PC-3 (cell line): Measurements from ENCODE around the gene PTPRN2. TPM values are rescaled to one million over a fixed set of nuclear protein-coding genes. Genes with fewer than 3 reads are reported as not detected.

ENCODE experiments used
- ATAC-seq: fragments of 200-7000 bp; cut with Tn5 transposase; 2 replicates; pipeline ENCODE4 v1.9.1; 2020; ENCODE audit warnings: mild to moderate bottlenecking, moderate library complexity
- BruUV-seq: library from RNA; stranded (reverse); fragments of 400-500 nt; replicated peaks from 2 replicates; lab custom pipeline; 2021; lab: Mats Ljungman, UMichigan
- CTCF ChIA-PET: fragments of 300-600 bp; sonication (Branson Sonifier 250); formaldehyde crosslinking; loops from one replicate; lab custom pipeline; 2022; ENCODE audit warnings: antibody characterized with exemption; lab: Charles Lee
- POLR2A ChIA-PET: fragments of 300-600 bp; sonication (Branson Sonifier 250); formaldehyde crosslinking; loops from one replicate; lab custom pipeline; 2022; ENCODE audit warnings: antibody characterized with exemption; ENCODE audit not compliant: unreplicated experiment; lab: Charles Lee
- DNase-seq: peaks from one replicate; pipeline ENCODE4 v3.0.0-alpha.2; 2015
- H2AFZ ChIP-seq: fragments of 300-600 bp; sonication (generic); 2 replicates; pipeline ENCODE4 v1.6.0; 2016; ENCODE audit warnings: antibody characterized with exemption, low read length
- H3F3A ChIP-seq: fragments of 300-600 bp; sonication (generic); one replicate; pipeline ENCODE4 v1.6.0; 2017; ENCODE audit warnings: antibody characterized with exemption, low read length, control low read depth, mild to moderate bottlenecking; ENCODE audit not compliant: unreplicated experiment
- H3K27ac ChIP-seq: fragments of 300-600 bp; sonication (generic); 2 replicates; pipeline ENCODE4 v1.5.1; 2016; ENCODE audit warnings: mild to moderate bottlenecking, low read length
- H3K27me3 ChIP-seq: fragments of 300-600 bp; sonication (generic); 2 replicates; pipeline ENCODE4 v1.6.1; 2016; ENCODE audit warnings: low read length, mixed read lengths
- H3K36me3 ChIP-seq: fragments of 300-600 bp; sonication (generic); 2 replicates; pipeline ENCODE4 v1.6.1; 2016; ENCODE audit warnings: low read depth, mixed run types, low read length, mixed read lengths
- H3K4me1 ChIP-seq: fragments of 300-600 bp; sonication (generic); 2 replicates; pipeline ENCODE4 v1.5.1; 2016; ENCODE audit warnings: low read length; ENCODE audit not compliant: insufficient read depth
- H3K4me2 ChIP-seq: fragments of 300-600 bp; sonication (generic); 2 replicates; pipeline ENCODE4 v1.6.0; 2016; ENCODE audit warnings: low read length
- H3K4me3 ChIP-seq: fragments of 300-600 bp; sonication (generic); 2 replicates; pipeline ENCODE4 v1.5.1; 2016; ENCODE audit warnings: mild to moderate bottlenecking, low read length, mixed read lengths
- H3K79me2 ChIP-seq: fragments of 300-600 bp; sonication (generic); 2 replicates; pipeline ENCODE4 v1.6.1; 2017; ENCODE audit warnings: low read length, mixed read lengths
- H3K9ac ChIP-seq: fragments of 300-600 bp; sonication (generic); 2 replicates; pipeline ENCODE4 v1.6.0; 2016; ENCODE audit warnings: mild to moderate bottlenecking, low read length
- H3K9me2 ChIP-seq: fragments of 300-600 bp; sonication (generic); replicated peaks from 2 replicates; pipeline ENCODE4 v1.6.1; 2016; ENCODE audit warnings: mixed run types, low read length, mixed read lengths
- H3K9me3 ChIP-seq: fragments of 300-600 bp; sonication (generic); 2 replicates; pipeline ENCODE4 v1.6.1; 2016; ENCODE audit warnings: low read length, mixed read lengths
- H4K20me1 ChIP-seq: fragments of 300-600 bp; sonication (generic); 2 replicates; pipeline ENCODE4 v1.6.1; 2016; ENCODE audit warnings: low read length, mixed read lengths
- CTCF ChIP-seq: fragments of 300-600 bp; sonication (generic); conservative IDR thresholded peaks from 2 replicates; pipeline ENCODE4 v1.5.1; 2017; ENCODE audit warnings: antibody characterized with exemption, low read depth, mild to moderate bottlenecking, low read length
- EZH2 ChIP-seq: fragments of 300-600 bp; sonication (generic); IDR thresholded peaks from one replicate; pipeline ENCODE4 v1.6.1; 2017; ENCODE audit warnings: antibody characterized with exemption, mild to moderate bottlenecking, low read length; ENCODE audit not compliant: unreplicated experiment
- EZH2phosphoT487 ChIP-seq: fragments of 300-600 bp; sonication (generic); IDR thresholded peaks from 2 replicates; pipeline ENCODE4 v1.6.1; 2018; ENCODE audit warnings: mild to moderate bottlenecking, antibody characterized with exemption, low read length, borderline replicate concordance
- intact Hi-C: fragments of 100-400 bp; cut with micrococcal nuclease; formaldehyde crosslinking; loops from 2 replicates; pipeline ENCODE4 v1.9.0; 2023
- total RNA-seq: library from RNA; depleted of rRNA; stranded (reverse); fragments of >200 nt; gene quantifications from 2 replicates; pipeline ENCODE4 v1.2.3, GENCODE V29; 2014

PTPRN2 gene
- total RNA-seq, 1 experiment from 2014 or later: 3.2 TPM

- DNase-seq (no peak), ATAC-seq (no peak)
- H3K9me2 ChIP-seq: no peaks in the 10 kb centered on the region
- no peaks in the 10 kb centered on the region for H4K20me1 ChIP-seq
- H3K27ac ChIP-seq: no peak overlapping the region
- H3F3A ChIP-seq: no peaks in the 10 kb centered on the region
- H3K79me2 ChIP-seq: no peaks in the 10 kb centered on the region
- ChIA-PET CTCF (no interaction called here), POLR2A (no interaction called here)
- H3K4me3 ChIP-seq: no peak overlapping the region
- no peaks in the 10 kb centered on the region for H3K36me3 ChIP-seq
- H3K4me1 ChIP-seq: no peaks in the 10 kb centered on the region
- no TSS peak for BruUV-seq
- H3K9ac ChIP-seq: no peak overlapping the region
- peaks cover 14% of the 10 kb centered on the region for H3K27me3 ChIP-seq
- intact Hi-C loops: no loop called here
- no peaks in the 10 kb centered on the region for H3K9me3 ChIP-seq
- no peak overlapping the region for H3K4me2 ChIP-seq
- no peak overlapping the region for H2AFZ ChIP-seq
- TF ChIP-seq EZH2: no peak
Measured at GRCh38 chr7:158530800-158531609, 56.6 kb downstream of the PTPRN2 start.

- Histone ChIP-seq H3K36me3 (no peaks in the 10 kb centered on the region), H3K4me3 (no peak overlapping the region), H3K9me3 (no peaks in the 10 kb centered on the region), H3K9me2 (no peaks in the 10 kb centered on the region), H3K27ac (no peak overlapping the region), H2AFZ (no peak overlapping the region), H3K4me1 (no peaks in the 10 kb centered on the region), H3K4me2 (no peak overlapping the region), H3K79me2 (no peaks in the 10 kb centered on the region), H3K27me3 (0 out of 2 replicates have a peak, but pooled peaks cover 2% of the 10 kb centered on the region), H4K20me1 (no peaks in the 10 kb centered on the region), H3K9ac (no peak overlapping the region), H3F3A (no peaks in the 10 kb centered on the region)
- ATAC-seq: no peak
- ChIA-PET CTCF (no interaction called here), POLR2A (no interaction called here)
- intact Hi-C loops: no loop called here
- TF ChIP-seq EZH2phosphoT487 (no peak), CTCF (no peak), EZH2 (no peak)
- DNase-seq: no peak
- BruUV-seq: no TSS peak
Measured at GRCh38 chr7:158529181-158530096, 58.2 kb downstream of the PTPRN2 start.

- no peaks in the 10 kb centered on the region for H3K9me2 ChIP-seq
- H3K27ac ChIP-seq: no peak overlapping the region
- POLR2A ChIA-PET: no interaction called here
- TF ChIP-seq EZH2phosphoT487 (no peak), EZH2 (no peak), CTCF (no peak)
- no TSS peak for BruUV-seq
- H3K4me3 ChIP-seq: no peak overlapping the region
- H3K9me3 ChIP-seq: no peaks in the 10 kb centered on the region
- no peak for ATAC-seq
- no peaks in the 10 kb centered on the region for H3K27me3 ChIP-seq
- no peak overlapping the region for H2AFZ ChIP-seq
- H4K20me1 ChIP-seq: no peaks in the 10 kb centered on the region
- no peaks in the 10 kb centered on the region for H3K36me3 ChIP-seq
- no peak for DNase-seq
- intact Hi-C loops: no loop called here
- H3K4me1 ChIP-seq: no peaks in the 10 kb centered on the region
- no peak overlapping the region for H3K4me2 ChIP-seq
- H3K9ac ChIP-seq: no peak overlapping the region
- CTCF ChIA-PET: no interaction called here
- H3K79me2 ChIP-seq: no peaks in the 10 kb centered on the region
- no peaks in the 10 kb centered on the region for H3F3A ChIP-seq
Measured at GRCh38 chr7:158527915-158528502, 59.6 kb downstream of the PTPRN2 start.
